Natural killer cell (primary cell): ENCODE results near the gene CCDC134. TPM values are rescaled to one million over a fixed set of nuclear protein-coding genes. Genes with fewer than 3 reads are reported as not detected.

Experiments
- ATAC-seq, 3 donors: fragments of 150-1000 bp in 2 of 3; fragments of 200-7000 bp in 1 of 3; cut with Tn5 transposase; 1 replicate in 1 of 3; 2 replicates in 2 of 3; pipeline ENCODE4 v1.10.0; 2021; ENCODE audit warnings: mild to moderate bottlenecking in 2 of 3, moderate library complexity in 2 of 3
- DNase-seq, 2 donors: peaks; one replicate each; pipeline versions ENCODE4 v3.0.0 to v3.0.0-alpha.2; 2013 to 2021; ENCODE audit warnings: mixed read lengths in 1 of 2
- H3K27ac ChIP-seq: one replicate; pipeline ENCODE4 v1.5.1; 2013; ENCODE audit warnings: mild to moderate bottlenecking, low read length
- H3K27me3 ChIP-seq: one replicate; pipeline ENCODE4 v1.6.1; 2013; ENCODE audit warnings: low read length; ENCODE audit not compliant: control insufficient read depth, insufficient read depth
- H3K36me3 ChIP-seq: one replicate; pipeline ENCODE4 v1.6.1; 2013; ENCODE audit warnings: low read length; ENCODE audit not compliant: control insufficient read depth, insufficient read depth
- H3K4me1 ChIP-seq: one replicate; pipeline ENCODE4 v1.6.1; 2013; ENCODE audit warnings: low read length; ENCODE audit not compliant: control insufficient read depth, insufficient read depth
- H3K4me3 ChIP-seq: one replicate; pipeline ENCODE4 v1.5.1; 2013; ENCODE audit warnings: low read length
- H3K9me3 ChIP-seq: one replicate; pipeline ENCODE4 v1.6.1; 2013; ENCODE audit warnings: low read length; ENCODE audit not compliant: control insufficient read depth, insufficient read depth
- H3K27ac Mint-ChIP-seq, 2 donors: one replicate each; pipeline ENCODE4 v1.8.0; 2022; ENCODE audit warnings: mild to moderate bottlenecking in 2 of 2, mixed read lengths in 2 of 2, moderate library complexity in 1 of 2
- H3K27me3 Mint-ChIP-seq, 2 donors: one replicate each; pipeline ENCODE4 v1.8.0; 2022; ENCODE audit warnings: low read depth in 2 of 2, mixed read lengths in 2 of 2
- H3K36me3 Mint-ChIP-seq: one replicate; pipeline ENCODE4 v1.8.0; 2022; ENCODE audit warnings: mixed read lengths
- H3K4me1 Mint-ChIP-seq, 2 donors: one replicate each; pipeline ENCODE4 v1.8.0; 2022; ENCODE audit warnings: mixed read lengths in 2 of 2
- H3K4me3 Mint-ChIP-seq: one replicate; pipeline ENCODE4 v1.8.0; 2022; ENCODE audit warnings: mild to moderate bottlenecking, moderate library complexity, mixed read lengths
- H3K9me3 Mint-ChIP-seq, 2 donors: one replicate each; pipeline ENCODE4 v1.8.0; 2022; ENCODE audit warnings: mixed read lengths in 2 of 2
- WGBS: methylation state at CpG from one replicate; pipeline ENCODE4 v1.1.7; 2013; ENCODE audit warnings: missing lambda C conversion rate; ENCODE audit not compliant: insufficient coverage; 5-methylcytosine and 5-hydroxymethylcytosine counted together
- intact Hi-C: fragments of 100-400 bp; cut with micrococcal nuclease; formaldehyde crosslinking; loops from one replicate; pipeline ENCODE4 v1.14.2; 2022
- total RNA-seq, 4 donors: library from RNA; stranded (reverse); fragments of 120-200 nt in 1 of 4; gene quantifications; one replicate each; pipeline versions ENCODE4 v1.2.3 to v1.2.4, GENCODE V29; 2013 to 2022
- TF ChIP-seq, protein P1 (sequence below): fragments of 200-600 bp; IDR thresholded peaks from one replicate; pipeline ENCODE4 v1.8.0; 2022; ENCODE audit warnings: antibody characterized with exemption

The CCDC134 gene
- total RNA-seq, 3 donors from 2014 or later (not counting 1 experiment from before 2014, with no cell fraction given): 16.4 to 22.1 (median 16.7) TPM

DNA sequence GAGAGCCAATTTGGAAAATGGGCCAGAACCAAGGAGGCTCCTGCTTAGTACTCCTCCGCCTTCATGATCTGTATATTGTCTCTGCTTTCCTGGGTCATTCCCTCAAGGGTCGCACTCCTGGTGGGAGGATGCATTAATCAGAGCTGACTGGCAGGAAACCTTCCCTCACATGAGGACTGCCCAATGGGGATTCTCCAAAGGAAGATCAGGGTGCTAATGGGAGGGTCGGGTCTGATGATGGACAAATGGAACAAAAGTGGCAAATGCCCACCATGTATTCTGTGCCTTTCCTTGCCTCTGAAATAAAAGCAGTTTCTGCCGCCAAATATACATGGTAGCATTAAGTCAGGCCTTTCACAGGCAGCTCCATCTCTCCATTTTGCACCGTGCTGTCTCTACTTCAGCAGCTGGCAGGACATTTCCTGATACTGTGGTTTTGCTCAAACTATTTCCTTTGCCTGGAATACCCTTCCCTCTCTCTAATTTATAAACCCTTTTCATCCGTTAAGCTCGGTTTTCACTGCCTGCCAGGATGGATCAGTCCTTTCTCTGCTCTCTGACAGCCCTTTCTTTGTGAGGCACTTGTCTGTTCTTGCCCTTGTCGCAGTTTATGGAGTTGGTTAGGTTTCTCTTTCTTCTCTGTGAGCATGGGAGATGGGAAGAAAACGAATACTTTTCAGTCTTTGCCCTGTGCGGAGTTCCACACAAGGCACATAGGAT lies 45.9 kb downstream of the CCDC134 start:
- WGBS: 78% methylated on average over 10 of the region's 10 CpGs
- intact Hi-C loops: no loop called here
- ATAC-seq (no peak), DNase-seq (no peak)
- no peak overlapping the region for H3K27ac ChIP-seq
- no peaks in the 10 kb centered on the region for H3K27me3 ChIP-seq
- TF ChIP-seq, protein P1, sequence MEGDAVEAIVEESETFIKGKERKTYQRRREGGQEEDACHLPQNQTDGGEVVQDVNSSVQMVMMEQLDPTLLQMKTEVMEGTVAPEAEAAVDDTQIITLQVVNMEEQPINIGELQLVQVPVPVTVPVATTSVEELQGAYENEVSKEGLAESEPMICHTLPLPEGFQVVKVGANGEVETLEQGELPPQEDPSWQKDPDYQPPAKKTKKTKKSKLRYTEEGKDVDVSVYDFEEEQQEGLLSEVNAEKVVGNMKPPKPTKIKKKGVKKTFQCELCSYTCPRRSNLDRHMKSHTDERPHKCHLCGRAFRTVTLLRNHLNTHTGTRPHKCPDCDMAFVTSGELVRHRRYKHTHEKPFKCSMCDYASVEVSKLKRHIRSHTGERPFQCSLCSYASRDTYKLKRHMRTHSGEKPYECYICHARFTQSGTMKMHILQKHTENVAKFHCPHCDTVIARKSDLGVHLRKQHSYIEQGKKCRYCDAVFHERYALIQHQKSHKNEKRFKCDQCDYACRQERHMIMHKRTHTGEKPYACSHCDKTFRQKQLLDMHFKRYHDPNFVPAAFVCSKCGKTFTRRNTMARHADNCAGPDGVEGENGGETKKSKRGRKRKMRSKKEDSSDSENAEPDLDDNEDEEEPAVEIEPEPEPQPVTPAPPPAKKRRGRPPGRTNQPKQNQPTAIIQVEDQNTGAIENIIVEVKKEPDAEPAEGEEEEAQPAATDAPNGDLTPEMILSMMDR: no peak
- Mint-ChIP-seq H3K36me3 (no peaks in the 10 kb centered on the region), H3K4me1 (peaks cover 36 to 48% of the 10 kb centered on the region in 2 donors), H3K4me3 (no peak overlapping the region), H3K27ac (peak overlapping the region; percentile 47 to 60), H3K9me3 (no peaks in the 10 kb centered on the region), H3K27me3 (no peaks in the 10 kb centered on the region)
- no peaks in the 10 kb centered on the region for H3K9me3 ChIP-seq
- no peaks in the 10 kb centered on the region for H3K36me3 ChIP-seq
- peaks cover 15% of the 10 kb centered on the region for H3K4me1 ChIP-seq
- no peak overlapping the region for H3K4me3 ChIP-seq

- 88% methylated on average over 2 of the region's 2 CpGs for WGBS
- ATAC-seq: no peak
- H3K4me1 ChIP-seq: peaks cover 15% of the 10 kb centered on the region
- H3K9me3 Mint-ChIP-seq: no peaks in the 10 kb centered on the region
- no peak overlapping the region for H3K27ac ChIP-seq
- peak overlapping the region; percentile 47 to 60 for H3K27ac Mint-ChIP-seq
- no peaks in the 10 kb centered on the region for H3K36me3 Mint-ChIP-seq
- H3K36me3 ChIP-seq: no peaks in the 10 kb centered on the region
- H3K27me3 Mint-ChIP-seq: no peaks in the 10 kb centered on the region
- H3K4me3 ChIP-seq: no peak overlapping the region
- TF ChIP-seq, protein P1: no peak
- peaks cover 39 to 48% of the 10 kb centered on the region in 2 donors for H3K4me1 Mint-ChIP-seq
- H3K4me3 Mint-ChIP-seq: peak overlapping the region; percentile 18
- intact Hi-C loops: no loop called here
- H3K27me3 ChIP-seq: no peaks in the 10 kb centered on the region
- no peak for DNase-seq
- no peaks in the 10 kb centered on the region for H3K9me3 ChIP-seq
Observed at GRCh38 chr22:41847300-41847699, 46.8 kb downstream of the CCDC134 start.

DNA sequence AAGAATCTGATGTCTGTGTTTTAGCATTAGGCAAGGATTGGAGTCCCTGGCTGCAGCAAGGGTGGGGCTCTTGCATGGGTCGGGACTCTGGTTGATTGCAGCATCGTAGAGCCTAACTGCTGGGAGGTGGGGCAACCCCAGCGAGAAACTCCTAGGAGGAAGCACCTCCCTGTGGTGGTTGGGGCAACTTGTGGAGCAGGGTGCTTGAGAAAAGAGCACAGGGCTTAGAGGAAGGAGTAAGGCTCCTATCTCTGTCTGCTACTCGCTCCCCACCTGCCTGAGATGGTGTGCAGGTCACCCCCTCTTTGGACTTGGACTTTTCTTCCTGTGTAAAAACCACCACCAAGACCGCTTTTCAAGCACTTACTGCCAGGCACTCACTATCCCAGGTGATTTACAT lies 48.0 kb downstream of the CCDC134 start:
- Mint-ChIP-seq H3K27me3 (no peaks in the 10 kb centered on the region), H3K27ac (peak overlapping the region; percentile 54 to 66), H3K4me3 (peak overlapping the region; percentile 47), H3K36me3 (no peaks in the 10 kb centered on the region), H3K9me3 (no peaks in the 10 kb centered on the region), H3K4me1 (peaks cover 42 to 49% of the 10 kb centered on the region in 2 donors)
- H3K27me3 ChIP-seq: no peaks in the 10 kb centered on the region
- peaks cover 15% of the 10 kb centered on the region for H3K4me1 ChIP-seq
- no peaks in the 10 kb centered on the region for H3K9me3 ChIP-seq
- WGBS: 20% methylated on average over 5 of the region's 5 CpGs
- H3K36me3 ChIP-seq: no peaks in the 10 kb centered on the region
- DNase-seq (peak in 1 of 2 donors; percentile 35), ATAC-seq (peak; percentile 64 to 83 (median 79))
- TF ChIP-seq, protein P1: no peak
- no peak overlapping the region for H3K27ac ChIP-seq
- intact Hi-C loops: no loop called here
- no peak overlapping the region for H3K4me3 ChIP-seq
